Left lung (tissue), 10 donors: Measurements from ENCODE around the gene RRP7A. TPM values are rescaled to one million over a fixed set of nuclear protein-coding genes. Genes with fewer than 3 reads are reported as not detected.
"Not testable (repeated sequence)": the region's sequence is repeated elsewhere in the genome, so short reads cannot be mapped to it uniquely, and the experiment has no call there.

Experiments used
- ATAC-seq: fragments of 200-7000 bp; cut with Tn5 transposase; one replicate; pipeline ENCODE4 v1.9.1; 2020; ENCODE audit warnings: moderate library complexity
- DNase-seq, 4 donors: peaks; one replicate each; pipeline ENCODE4 v3.0.0-alpha.2; 2013 to 2020
- H3K27ac ChIP-seq, 2 donors: fragments of 200-600 bp; sonication (generic) in 1 of 2; one replicate each; pipeline versions ENCODE4 v1.5.0 to v1.8.0; 2020 to 2021
- H3K27me3 ChIP-seq, 2 donors: fragments of 200-600 bp; sonication (generic) in 1 of 2; one replicate each; pipeline versions ENCODE4 v1.5.0 to v1.8.0; 2020 to 2021
- H3K36me3 ChIP-seq, 2 donors: fragments of 200-600 bp; sonication (generic) in 1 of 2; one replicate each; pipeline versions ENCODE4 v1.5.0 to v1.8.0; 2020 to 2021
- H3K4me1 ChIP-seq, 2 donors: fragments of 200-600 bp; one replicate each; pipeline ENCODE4 v1.8.0; 2021
- H3K4me3 ChIP-seq, 2 donors: fragments of 200-600 bp; sonication (generic) in 1 of 2; one replicate each; pipeline versions ENCODE4 v1.5.0 to v1.8.0; 2020 to 2021; ENCODE audit warnings: mild to moderate bottlenecking in 1 of 2
- H3K9me3 ChIP-seq, 2 donors: fragments of 200-600 bp; sonication (generic) in 1 of 2; one replicate each; pipeline versions ENCODE4 v1.5.0 to v1.8.0; 2020 to 2021
- CTCF ChIP-seq, 2 donors: fragments of 200-600 bp; sonication (generic) in 1 of 2; IDR thresholded peaks; one replicate each; pipeline versions ENCODE4 v1.5.0 to v1.8.0; 2021; ENCODE audit warnings: antibody characterized with exemption in 2 of 2
- intact Hi-C, 2 donors: fragments of 100-400 bp; cut with DNase I; formaldehyde crosslinking; loops; one replicate each; pipeline versions ENCODE4 v1.11.2 to v1.14.2; 2022
- polyA plus RNA-seq, 6 donors: library from polyadenylated mRNA; unstranded; fragments of 120-200 nt; gene quantifications; one replicate each; pipeline ENCODE4 v1.2.1, GENCODE V29; 2013; ENCODE audit not compliant: insufficient read length in 6 of 6
- total RNA-seq, 2 donors: library from RNA; stranded (reverse); fragmentation: NEBNext Ultra II Directional; extraction: Animal tissue kit (Norgen Biotek cat#: 25700); gene quantifications; one replicate each; pipeline ENCODE4 v1.2.1, GENCODE V29; 2021
- donor health status: DM: no; HTN: yes; CAD: no.
- donor health status: DM: no; HTN: no; CAD: no.

The RRP7A gene
- total and polyA plus RNA-seq, 8 donors, result 25.7 to 57.1 (median 30.6) TPM

- DNase-seq (no peak), ATAC-seq (no peak)
- Histone ChIP-seq H3K36me3 (no peaks in the 10 kb centered on the region), H3K27ac (no peak overlapping the region), H3K9me3 (no peaks in the 10 kb centered on the region), H3K27me3 (no peaks in the 10 kb centered on the region), H3K4me3 (peak overlapping the region in 1 of 2 donors; percentile 31), H3K4me1 (peaks cover 0 to 8% of the 10 kb centered on the region in 2 donors)
- no peak for TF ChIP-seq CTCF (IDR thresholded peaks at IDR 0.05)
- intact Hi-C loops, result no loop called here
These were observed 18.8 kb downstream of the RRP7A start for GRCh38 chr22:42500836-42501179.

- intact Hi-C loops, result no loop called here
- Histone ChIP-seq H3K27me3 (no peaks in the 10 kb centered on the region), H3K36me3 (no peaks in the 10 kb centered on the region), H3K4me1 (peaks cover 0 to 8% of the 10 kb centered on the region in 2 donors), H3K9me3 (no peaks in the 10 kb centered on the region), H3K27ac (peak overlapping the region in 1 of 2 donors; percentile 41), H3K4me3 (peak overlapping the region in 1 of 2 donors; percentile 31)
- DNase-seq, result peak; percentile 27 to 95 (median 80)
- no peak for TF ChIP-seq CTCF (IDR thresholded peaks at IDR 0.05)
- ATAC-seq, result peak; percentile 87
These were observed 19.3 kb downstream of the RRP7A start for GRCh38 chr22:42500161-42500835.

- H3K36me3 ChIP-seq, ATAC-seq, intact Hi-C loops, DNase-seq, H3K27me3 ChIP-seq, H3K9me3 ChIP-seq, H3K4me1 ChIP-seq: not testable (repeated sequence)
- peak overlapping the region in 1 of 2 donors; percentile 31 for H3K4me3 ChIP-seq
- peak overlapping the region in 1 of 2 donors; percentile 41 for H3K27ac ChIP-seq
These were observed 19.8 kb downstream of the RRP7A start for GRCh38 chr22:42499773-42500160.

GRCh38 chr22:42495533-42496141 is 24.0 kb downstream of the RRP7A start:
- H3K9me3 ChIP-seq, intact Hi-C loops, H3K36me3 ChIP-seq, H3K4me1 ChIP-seq, H3K27me3 ChIP-seq, DNase-seq, H3K27ac ChIP-seq, H3K4me3 ChIP-seq: not testable (repeated sequence)
- ATAC-seq, result peak; percentile 18

- H3K27ac ChIP-seq, result no peak overlapping the region
- no peak for TF ChIP-seq CTCF (IDR thresholded peaks at IDR 0.05)
- no peaks in the 10 kb centered on the region for H3K9me3 ChIP-seq
- H3K4me3 ChIP-seq, result no peak overlapping the region
- H3K27me3 ChIP-seq, result no peaks in the 10 kb centered on the region
- intact Hi-C loops, result no loop called here
- no peaks in the 10 kb centered on the region for H3K4me1 ChIP-seq
- H3K36me3 ChIP-seq, result no peaks in the 10 kb centered on the region
- ATAC-seq (no peak), DNase-seq (no peak)
These were observed 26.2 kb downstream of the RRP7A start for GRCh38 chr22:42493393-42493792.

GRCh38 chr22:42492323-42492690 is 27.3 kb downstream of the RRP7A start:
- Histone ChIP-seq H3K4me1 (no peaks in the 10 kb centered on the region), H3K36me3 (no peaks in the 10 kb centered on the region), H3K27me3 (no peaks in the 10 kb centered on the region), H3K27ac (no peak overlapping the region), H3K4me3 (no peak overlapping the region), H3K9me3 (no peaks in the 10 kb centered on the region)
- intact Hi-C loops, result no loop called here
- TF ChIP-seq CTCF (IDR thresholded peaks at IDR 0.05), result no peak
- DNase-seq (no peak), ATAC-seq (no peak)
